ENCODE results near the gene IL31RA.

DNA sequence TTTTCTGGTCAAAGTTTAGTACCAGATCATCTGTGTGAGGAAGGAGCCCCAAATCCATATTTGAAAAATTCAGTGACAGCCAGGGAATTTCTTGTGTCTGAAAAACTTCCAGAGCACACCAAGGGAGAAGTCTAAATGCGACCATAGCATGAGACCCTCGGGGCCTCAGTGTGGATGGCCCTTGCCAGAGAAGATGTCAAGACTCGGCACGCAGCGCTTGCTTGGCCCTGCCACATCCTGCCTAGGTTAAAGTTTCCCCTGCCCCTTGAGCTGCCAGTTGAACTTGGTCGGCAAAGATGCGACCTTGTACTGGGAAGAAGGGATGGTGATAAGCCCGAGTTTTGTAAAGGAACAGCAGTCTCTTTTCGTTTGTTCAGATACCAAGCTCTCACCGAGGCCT lies 65.8 kb downstream of the IL31RA start:
- TF ChIP-seq, protein P1, sequence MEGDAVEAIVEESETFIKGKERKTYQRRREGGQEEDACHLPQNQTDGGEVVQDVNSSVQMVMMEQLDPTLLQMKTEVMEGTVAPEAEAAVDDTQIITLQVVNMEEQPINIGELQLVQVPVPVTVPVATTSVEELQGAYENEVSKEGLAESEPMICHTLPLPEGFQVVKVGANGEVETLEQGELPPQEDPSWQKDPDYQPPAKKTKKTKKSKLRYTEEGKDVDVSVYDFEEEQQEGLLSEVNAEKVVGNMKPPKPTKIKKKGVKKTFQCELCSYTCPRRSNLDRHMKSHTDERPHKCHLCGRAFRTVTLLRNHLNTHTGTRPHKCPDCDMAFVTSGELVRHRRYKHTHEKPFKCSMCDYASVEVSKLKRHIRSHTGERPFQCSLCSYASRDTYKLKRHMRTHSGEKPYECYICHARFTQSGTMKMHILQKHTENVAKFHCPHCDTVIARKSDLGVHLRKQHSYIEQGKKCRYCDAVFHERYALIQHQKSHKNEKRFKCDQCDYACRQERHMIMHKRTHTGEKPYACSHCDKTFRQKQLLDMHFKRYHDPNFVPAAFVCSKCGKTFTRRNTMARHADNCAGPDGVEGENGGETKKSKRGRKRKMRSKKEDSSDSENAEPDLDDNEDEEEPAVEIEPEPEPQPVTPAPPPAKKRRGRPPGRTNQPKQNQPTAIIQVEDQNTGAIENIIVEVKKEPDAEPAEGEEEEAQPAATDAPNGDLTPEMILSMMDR (IDR thresholded peaks at IDR 0.05) = no peak
- no peak for TF ChIP-seq EP300 (IDR thresholded peaks at IDR 0.05)
- no peak for TF ChIP-seq POLR2A (IDR thresholded peaks at IDR 0.05)
